ENCODE results near the gene HK3. TPM values are rescaled to one million over a fixed set of nuclear protein-coding genes. Genes with fewer than 3 reads are reported as not detected.

The HK3 gene
- polyA plus RNA-seq, 1 donor from 2014 or later, result 7.8 TPM

DNA sequence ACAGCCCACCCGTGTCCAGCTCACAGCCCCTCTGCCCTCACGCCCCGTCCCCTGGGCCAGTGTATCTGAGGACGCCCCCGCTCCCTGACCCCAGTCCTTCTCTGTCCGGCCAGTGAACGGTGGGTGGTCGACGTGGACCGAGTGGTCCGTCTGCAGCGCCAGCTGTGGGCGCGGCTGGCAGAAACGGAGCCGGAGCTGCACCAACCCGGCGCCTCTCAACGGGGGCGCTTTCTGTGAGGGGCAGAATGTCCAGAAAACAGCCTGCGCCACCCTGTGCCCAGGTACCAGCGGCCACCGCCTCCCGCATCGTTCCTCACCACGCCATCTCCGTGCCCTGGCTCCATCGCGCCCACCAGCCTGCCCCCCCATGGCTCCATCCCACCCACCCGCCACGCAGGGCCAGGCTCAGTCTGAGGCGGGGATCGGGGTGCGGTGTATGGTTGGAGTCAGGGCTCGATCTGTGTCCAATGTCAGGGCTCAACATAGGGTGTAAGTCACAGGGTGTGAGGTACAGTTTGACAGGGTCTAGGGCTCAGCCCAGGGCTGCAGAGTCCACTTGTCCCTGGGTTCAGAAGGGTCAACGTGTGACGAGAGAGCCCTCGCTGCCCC is 29.5 kb downstream of the HK3 start:
- no peaks in the 10 kb centered on the region for H3K36me3 ChIP-seq (ENCODE audit: insufficient read depth, low read length)
- H3K9me2 ChIP-seq (ENCODE audit: insufficient read depth, low read length), result no peaks in the 10 kb centered on the region
- no peak overlapping the region for H3K27ac ChIP-seq (ENCODE audit: low read length)
- no peaks in the 10 kb centered on the region for H3K79me2 ChIP-seq (replicated peaks; ENCODE audit: insufficient read depth, low read length)
- H3K9me3 ChIP-seq (ENCODE audit: low read length), result no peaks in the 10 kb centered on the region
- TF ChIP-seq POLR2AphosphoS5 (IDR thresholded peaks at IDR 0.05) (no peak), SMC3 (conservative IDR thresholded peaks at IDR 0.05; ENCODE audit: poor library complexity) (no peak), EP300 (conservative IDR thresholded peaks at IDR 0.05; ENCODE audit: poor library complexity, severe bottlenecking) (no peak), RAD21 (conservative IDR thresholded peaks at IDR 0.05) (no peak), TAF1 (IDR thresholded peaks at IDR 0.05; ENCODE audit: low read depth) (no peak), EZH2 (IDR thresholded peaks at IDR 0.05; ENCODE audit: borderline replicate concordance, insufficient read depth, low read length, poor library complexity, severe bottlenecking) (no peak)
- TF ChIP-seq, protein P1, sequence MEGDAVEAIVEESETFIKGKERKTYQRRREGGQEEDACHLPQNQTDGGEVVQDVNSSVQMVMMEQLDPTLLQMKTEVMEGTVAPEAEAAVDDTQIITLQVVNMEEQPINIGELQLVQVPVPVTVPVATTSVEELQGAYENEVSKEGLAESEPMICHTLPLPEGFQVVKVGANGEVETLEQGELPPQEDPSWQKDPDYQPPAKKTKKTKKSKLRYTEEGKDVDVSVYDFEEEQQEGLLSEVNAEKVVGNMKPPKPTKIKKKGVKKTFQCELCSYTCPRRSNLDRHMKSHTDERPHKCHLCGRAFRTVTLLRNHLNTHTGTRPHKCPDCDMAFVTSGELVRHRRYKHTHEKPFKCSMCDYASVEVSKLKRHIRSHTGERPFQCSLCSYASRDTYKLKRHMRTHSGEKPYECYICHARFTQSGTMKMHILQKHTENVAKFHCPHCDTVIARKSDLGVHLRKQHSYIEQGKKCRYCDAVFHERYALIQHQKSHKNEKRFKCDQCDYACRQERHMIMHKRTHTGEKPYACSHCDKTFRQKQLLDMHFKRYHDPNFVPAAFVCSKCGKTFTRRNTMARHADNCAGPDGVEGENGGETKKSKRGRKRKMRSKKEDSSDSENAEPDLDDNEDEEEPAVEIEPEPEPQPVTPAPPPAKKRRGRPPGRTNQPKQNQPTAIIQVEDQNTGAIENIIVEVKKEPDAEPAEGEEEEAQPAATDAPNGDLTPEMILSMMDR (IDR thresholded peaks at IDR 0.05; ENCODE audit: poor library complexity, severe bottlenecking), result no peak
- no peak overlapping the region for H3K4me2 ChIP-seq (ENCODE audit: low read length)
- H3F3A ChIP-seq (ENCODE audit: insufficient read depth, low read length, poor library complexity, severe bottlenecking), result no peaks in the 10 kb centered on the region
- H3K4me3 ChIP-seq (ENCODE audit: low read length), result no peak overlapping the region
- H2AFZ ChIP-seq (ENCODE audit: low read depth, low read length), result no peak overlapping the region
- H4K20me1 ChIP-seq (ENCODE audit: insufficient read depth), result no peaks in the 10 kb centered on the region
- no peak overlapping the region for H3K9ac ChIP-seq (ENCODE audit: low read length)
- no peaks in the 10 kb centered on the region for H3K27me3 ChIP-seq (ENCODE audit: insufficient read depth, low read depth, low read length)

DNA sequence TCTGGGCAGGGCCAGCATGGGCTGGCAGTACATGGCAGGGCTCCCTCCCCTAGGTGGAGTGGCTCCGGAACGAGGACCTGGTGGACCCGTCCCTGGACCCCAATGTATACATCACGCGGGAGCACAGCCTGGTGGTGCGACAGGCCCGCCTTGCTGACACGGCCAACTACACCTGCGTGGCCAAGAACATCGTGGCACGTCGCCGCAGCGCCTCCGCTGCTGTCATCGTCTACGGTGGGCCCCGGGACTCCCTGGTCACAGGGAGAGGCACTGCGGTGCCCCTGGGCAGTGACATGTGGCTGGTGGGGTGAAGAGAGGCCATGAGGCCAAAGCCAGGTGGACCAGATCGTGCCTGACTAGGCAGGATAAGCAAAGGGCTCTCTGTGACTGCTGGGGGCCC is 30.4 kb downstream of the HK3 start:
- H3K27me3 ChIP-seq (ENCODE audit: insufficient read depth, low read depth, low read length), result no peaks in the 10 kb centered on the region
- no peaks in the 10 kb centered on the region for H3K36me3 ChIP-seq (ENCODE audit: insufficient read depth, low read length)
- H3K79me2 ChIP-seq (replicated peaks; ENCODE audit: insufficient read depth, low read length), result no peaks in the 10 kb centered on the region
- no peaks in the 10 kb centered on the region for H3K9me3 ChIP-seq (ENCODE audit: low read length)
- H3K9me2 ChIP-seq (ENCODE audit: insufficient read depth, low read length), result no peaks in the 10 kb centered on the region
- H3F3A ChIP-seq (ENCODE audit: insufficient read depth, low read length, poor library complexity, severe bottlenecking), result no peaks in the 10 kb centered on the region
- no peak overlapping the region for H3K9ac ChIP-seq (ENCODE audit: low read length)
- H3K4me3 ChIP-seq (ENCODE audit: low read length), result no peak overlapping the region
- no peak overlapping the region for H3K27ac ChIP-seq (ENCODE audit: low read length)
- no peaks in the 10 kb centered on the region for H4K20me1 ChIP-seq (ENCODE audit: insufficient read depth)
- TF ChIP-seq EP300 (conservative IDR thresholded peaks at IDR 0.05; ENCODE audit: poor library complexity, severe bottlenecking) (no peak), RAD21 (conservative IDR thresholded peaks at IDR 0.05) (no peak), EZH2 (IDR thresholded peaks at IDR 0.05; ENCODE audit: borderline replicate concordance, insufficient read depth, low read length, poor library complexity, severe bottlenecking) (no peak), POLR2AphosphoS5 (IDR thresholded peaks at IDR 0.05) (no peak), TAF1 (IDR thresholded peaks at IDR 0.05; ENCODE audit: low read depth) (no peak), SMC3 (conservative IDR thresholded peaks at IDR 0.05; ENCODE audit: poor library complexity) (no peak), MXI1 (conservative IDR thresholded peaks at IDR 0.05; ENCODE audit: poor library complexity, severe bottlenecking) (no peak)
- TF ChIP-seq, protein P1 (IDR thresholded peaks at IDR 0.05; ENCODE audit: poor library complexity, severe bottlenecking), result no peak
- TF ChIP-seq, protein P2, sequence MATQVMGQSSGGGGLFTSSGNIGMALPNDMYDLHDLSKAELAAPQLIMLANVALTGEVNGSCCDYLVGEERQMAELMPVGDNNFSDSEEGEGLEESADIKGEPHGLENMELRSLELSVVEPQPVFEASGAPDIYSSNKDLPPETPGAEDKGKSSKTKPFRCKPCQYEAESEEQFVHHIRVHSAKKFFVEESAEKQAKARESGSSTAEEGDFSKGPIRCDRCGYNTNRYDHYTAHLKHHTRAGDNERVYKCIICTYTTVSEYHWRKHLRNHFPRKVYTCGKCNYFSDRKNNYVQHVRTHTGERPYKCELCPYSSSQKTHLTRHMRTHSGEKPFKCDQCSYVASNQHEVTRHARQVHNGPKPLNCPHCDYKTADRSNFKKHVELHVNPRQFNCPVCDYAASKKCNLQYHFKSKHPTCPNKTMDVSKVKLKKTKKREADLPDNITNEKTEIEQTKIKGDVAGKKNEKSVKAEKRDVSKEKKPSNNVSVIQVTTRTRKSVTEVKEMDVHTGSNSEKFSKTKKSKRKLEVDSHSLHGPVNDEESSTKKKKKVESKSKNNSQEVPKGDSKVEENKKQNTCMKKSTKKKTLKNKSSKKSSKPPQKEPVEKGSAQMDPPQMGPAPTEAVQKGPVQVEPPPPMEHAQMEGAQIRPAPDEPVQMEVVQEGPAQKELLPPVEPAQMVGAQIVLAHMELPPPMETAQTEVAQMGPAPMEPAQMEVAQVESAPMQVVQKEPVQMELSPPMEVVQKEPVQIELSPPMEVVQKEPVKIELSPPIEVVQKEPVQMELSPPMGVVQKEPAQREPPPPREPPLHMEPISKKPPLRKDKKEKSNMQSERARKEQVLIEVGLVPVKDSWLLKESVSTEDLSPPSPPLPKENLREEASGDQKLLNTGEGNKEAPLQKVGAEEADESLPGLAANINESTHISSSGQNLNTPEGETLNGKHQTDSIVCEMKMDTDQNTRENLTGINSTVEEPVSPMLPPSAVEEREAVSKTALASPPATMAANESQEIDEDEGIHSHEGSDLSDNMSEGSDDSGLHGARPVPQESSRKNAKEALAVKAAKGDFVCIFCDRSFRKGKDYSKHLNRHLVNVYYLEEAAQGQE (IDR thresholded peaks at IDR 0.05; ENCODE audit: borderline replicate concordance), result no peak
- no peak overlapping the region for H3K4me2 ChIP-seq (ENCODE audit: low read length)
- H2AFZ ChIP-seq (ENCODE audit: low read depth, low read length), result no peak overlapping the region

Data from neural cell (in vitro differentiated cells).